H1 (cell line): ENCODE data around the gene ALPG.
"Not testable (repeated sequence)": the region's sequence is repeated elsewhere in the genome, so short reads cannot be mapped to it uniquely, and the experiment has no call there.

Experiments used
- FOSL1 ChIP-seq: IDR thresholded peaks from 2 replicates; pipeline ENCODE4 v1.6.1; 2011; ENCODE audit warnings: mild to moderate bottlenecking, low read depth, low read length, moderate library complexity; ENCODE audit not compliant: insufficient read depth
- SP2 ChIP-seq: IDR thresholded peaks from 2 replicates; pipeline ENCODE4 v1.6.1; 2012; ENCODE audit warnings: mild to moderate bottlenecking, low read length, inconsistent platforms
- SRF ChIP-seq: IDR thresholded peaks from 2 replicates; pipeline ENCODE4 v1.6.1; 2011; ENCODE audit warnings: mild to moderate bottlenecking, low read depth, low read length, moderate library complexity
- TF ChIP-seq, protein P1 (sequence below), 3 experiments: IDR thresholded peaks; 1 replicate in 2 of 3; 2 replicates in 1 of 3; pipeline versions ENCODE4 v1.5.1 to v1.6.1; 2011; ENCODE audit warnings: low read length in 3 of 3, mild to moderate bottlenecking in 3 of 3, inconsistent platforms in 2 of 3, low read depth in 1 of 3, moderate library complexity in 1 of 3; ENCODE audit not compliant: insufficient read depth in 1 of 3; ENCODE audit errors: control extremely low read depth in 1 of 3

DNA sequence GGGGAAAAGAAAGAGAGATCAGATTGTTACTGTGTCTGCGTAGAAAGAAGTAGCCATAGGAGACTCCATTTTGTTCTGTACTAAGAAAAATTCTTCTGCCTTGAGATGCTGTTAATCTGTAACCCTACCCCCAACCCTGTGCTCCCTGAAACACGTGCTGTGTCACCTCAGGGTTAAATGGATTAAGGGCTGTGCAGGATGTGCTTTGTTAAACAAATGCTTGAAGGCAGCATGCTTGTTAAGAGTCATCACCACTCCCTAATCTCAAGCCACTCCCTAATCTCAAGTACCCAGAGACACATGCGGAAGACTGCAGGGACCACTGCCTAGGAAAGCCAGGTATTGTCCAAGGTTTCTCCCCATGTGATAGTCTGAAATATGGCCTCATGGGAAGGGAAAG is 16.4 kb downstream of the ALPG start:
- TF ChIP-seq, protein P1, sequence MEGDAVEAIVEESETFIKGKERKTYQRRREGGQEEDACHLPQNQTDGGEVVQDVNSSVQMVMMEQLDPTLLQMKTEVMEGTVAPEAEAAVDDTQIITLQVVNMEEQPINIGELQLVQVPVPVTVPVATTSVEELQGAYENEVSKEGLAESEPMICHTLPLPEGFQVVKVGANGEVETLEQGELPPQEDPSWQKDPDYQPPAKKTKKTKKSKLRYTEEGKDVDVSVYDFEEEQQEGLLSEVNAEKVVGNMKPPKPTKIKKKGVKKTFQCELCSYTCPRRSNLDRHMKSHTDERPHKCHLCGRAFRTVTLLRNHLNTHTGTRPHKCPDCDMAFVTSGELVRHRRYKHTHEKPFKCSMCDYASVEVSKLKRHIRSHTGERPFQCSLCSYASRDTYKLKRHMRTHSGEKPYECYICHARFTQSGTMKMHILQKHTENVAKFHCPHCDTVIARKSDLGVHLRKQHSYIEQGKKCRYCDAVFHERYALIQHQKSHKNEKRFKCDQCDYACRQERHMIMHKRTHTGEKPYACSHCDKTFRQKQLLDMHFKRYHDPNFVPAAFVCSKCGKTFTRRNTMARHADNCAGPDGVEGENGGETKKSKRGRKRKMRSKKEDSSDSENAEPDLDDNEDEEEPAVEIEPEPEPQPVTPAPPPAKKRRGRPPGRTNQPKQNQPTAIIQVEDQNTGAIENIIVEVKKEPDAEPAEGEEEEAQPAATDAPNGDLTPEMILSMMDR (IDR thresholded peaks at IDR 0.05; ENCODE audit: control extremely low read depth in 1 of 3, insufficient read depth in 1 of 3, low read depth in 1 of 3, low read length in 3 of 3): not testable (repeated sequence)
- TF ChIP-seq SP2, SRF, FOSL1: not testable (repeated sequence)
